HG03175 (cell line): ENCODE data around the gene ZNF532.

Experiments used
- ATAC-seq: cut with Tn5 transposase; IDR thresholded peaks from one replicate; pipeline ENCODE4 v1.9.1; 2021; ENCODE audit warnings: mild to moderate bottlenecking, moderate library complexity; ENCODE audit not compliant: unreplicated experiment

ZNF532 gene

DNA sequence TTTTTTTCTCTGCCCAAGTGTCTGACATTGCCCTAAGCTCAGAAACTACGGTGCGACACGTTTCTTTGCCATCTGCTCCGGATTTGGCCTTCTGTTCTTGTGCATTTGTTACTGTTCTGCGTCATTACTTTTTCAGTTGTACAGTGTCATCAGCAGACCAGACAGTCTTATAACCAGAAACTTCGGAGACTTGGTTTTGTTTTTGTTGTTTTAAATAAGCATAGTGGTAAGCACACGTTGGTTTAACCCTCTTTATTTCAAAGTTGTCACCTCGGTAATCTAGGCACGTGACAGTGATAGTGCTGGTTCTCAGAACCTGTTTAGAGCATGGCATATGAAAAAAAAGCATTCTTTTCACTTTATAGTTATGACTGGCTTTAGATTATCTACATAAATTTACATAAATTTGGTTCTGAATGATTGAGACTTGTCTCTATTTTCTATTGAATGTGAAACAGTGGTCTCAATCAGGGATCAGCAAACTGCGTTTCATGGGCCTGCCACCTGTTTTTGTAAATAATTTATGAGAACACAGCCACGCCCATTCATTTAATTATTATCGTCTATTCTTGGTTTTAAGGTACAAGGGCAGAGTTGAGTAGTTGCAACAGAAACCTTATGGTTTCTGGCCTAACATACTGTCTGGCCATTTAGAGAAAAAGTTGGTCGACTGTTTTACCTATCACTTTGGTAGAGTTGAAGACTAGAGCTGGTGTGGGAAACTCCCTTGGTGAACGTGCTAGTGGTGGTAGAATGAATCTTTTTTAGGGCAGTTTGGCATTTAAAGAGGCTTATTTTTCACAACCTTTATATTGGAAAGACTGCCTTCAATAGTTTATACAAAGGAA is 106.5 kb downstream of the ZNF532 start:
- ATAC-seq, result peak; percentile 79

DNA sequence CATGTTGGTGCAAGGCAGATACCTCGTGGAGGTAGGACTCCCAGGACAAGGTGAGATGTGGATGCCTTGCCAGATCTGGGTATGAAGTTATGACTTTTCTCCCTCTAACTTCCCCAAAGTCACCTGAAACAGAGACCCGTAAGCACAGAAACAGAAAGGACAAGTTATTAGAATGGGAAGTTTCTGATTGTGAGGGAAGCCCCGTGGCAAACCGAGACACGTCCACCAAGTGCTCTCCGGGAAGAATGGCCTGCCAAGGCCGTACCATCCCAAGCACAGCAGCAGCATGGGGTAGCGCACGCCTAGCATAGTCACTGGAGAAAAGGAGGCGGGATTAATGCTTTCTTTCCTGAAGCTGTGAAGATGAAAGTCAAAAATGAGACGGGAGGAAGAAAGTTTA is 110.6 kb downstream of the ZNF532 start:
- ATAC-seq, result no peak

- ATAC-seq, result no peak
Measured at GRCh38 chr18:58975781-58976180, 111.1 kb downstream of the ZNF532 start.

- ATAC-seq, result no peak
Measured at GRCh38 chr18:58977223-58977622, 112.5 kb downstream of the ZNF532 start.

- ATAC-seq, result no peak
Measured at GRCh38 chr18:58977801-58978200, 113.1 kb downstream of the ZNF532 start.

GRCh38 chr18:58978916-58979315 is 114.2 kb downstream of the ZNF532 start:
- no peak for ATAC-seq

- no peak for ATAC-seq
Measured at GRCh38 chr18:58979615-58980014, 114.9 kb downstream of the ZNF532 start.

GRCh38 chr18:58980991-58981390 is 116.3 kb downstream of the ZNF532 start:
- ATAC-seq, result no peak

GRCh38 chr18:58983260-58984155 is 118.8 kb downstream of the ZNF532 start:
- ATAC-seq, result no peak

GRCh38 chr18:58988600-58988999 is 123.9 kb downstream of the ZNF532 start:
- no peak for ATAC-seq

GRCh38 chr18:58989184-58989759 is 124.6 kb downstream of the ZNF532 start:
- ATAC-seq, result no peak

DNA sequence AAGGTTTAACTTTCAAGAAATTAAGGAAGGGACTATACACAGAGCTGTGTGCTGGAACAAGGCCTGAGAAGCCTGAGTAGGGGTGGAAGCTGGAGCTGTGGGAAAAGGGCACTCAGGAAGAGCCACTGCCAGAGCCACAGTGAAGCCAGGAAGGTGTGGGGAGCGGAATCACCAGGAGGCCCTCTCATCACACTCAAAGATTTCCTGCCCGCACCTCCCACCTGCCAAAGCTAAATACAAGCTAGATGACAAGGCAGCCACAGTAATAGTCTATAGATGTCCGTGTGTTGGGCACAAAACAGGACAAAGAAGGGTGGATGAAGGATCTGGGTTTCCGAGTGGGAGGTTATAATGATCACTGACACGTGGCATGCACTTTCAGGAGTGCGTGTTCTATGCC is 126.0 kb downstream of the ZNF532 start:
- no peak for ATAC-seq

DNA sequence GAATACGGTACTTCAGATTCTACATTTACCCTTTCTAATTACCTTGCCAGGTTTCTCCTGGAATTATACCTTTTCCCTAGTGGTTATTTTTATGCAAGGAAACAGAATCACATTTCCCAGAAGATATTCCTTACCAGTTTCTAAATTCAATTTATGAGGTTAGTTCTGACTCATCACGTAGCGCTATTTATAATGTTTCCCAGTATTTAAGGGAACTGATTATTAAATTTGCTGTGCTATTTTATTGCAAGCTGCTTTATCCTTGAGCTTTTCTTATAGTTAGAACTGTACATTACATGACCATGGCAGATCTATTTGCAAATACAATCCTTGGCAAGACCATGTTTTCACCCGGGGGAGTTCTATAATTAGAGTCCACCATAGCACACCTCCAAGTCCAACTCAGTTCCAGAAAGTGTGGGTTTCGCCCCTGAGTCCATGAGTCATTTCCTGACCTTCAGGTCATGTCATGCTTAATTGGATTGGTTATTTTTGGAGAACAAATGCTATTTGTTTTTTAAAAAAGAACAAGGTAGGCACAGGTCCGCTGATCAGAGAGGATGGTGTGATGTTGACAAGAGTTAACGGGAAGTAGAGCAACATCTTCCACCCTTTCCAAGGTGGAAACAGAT is 126.6 kb downstream of the ZNF532 start:
- peak; percentile 86 for ATAC-seq

DNA sequence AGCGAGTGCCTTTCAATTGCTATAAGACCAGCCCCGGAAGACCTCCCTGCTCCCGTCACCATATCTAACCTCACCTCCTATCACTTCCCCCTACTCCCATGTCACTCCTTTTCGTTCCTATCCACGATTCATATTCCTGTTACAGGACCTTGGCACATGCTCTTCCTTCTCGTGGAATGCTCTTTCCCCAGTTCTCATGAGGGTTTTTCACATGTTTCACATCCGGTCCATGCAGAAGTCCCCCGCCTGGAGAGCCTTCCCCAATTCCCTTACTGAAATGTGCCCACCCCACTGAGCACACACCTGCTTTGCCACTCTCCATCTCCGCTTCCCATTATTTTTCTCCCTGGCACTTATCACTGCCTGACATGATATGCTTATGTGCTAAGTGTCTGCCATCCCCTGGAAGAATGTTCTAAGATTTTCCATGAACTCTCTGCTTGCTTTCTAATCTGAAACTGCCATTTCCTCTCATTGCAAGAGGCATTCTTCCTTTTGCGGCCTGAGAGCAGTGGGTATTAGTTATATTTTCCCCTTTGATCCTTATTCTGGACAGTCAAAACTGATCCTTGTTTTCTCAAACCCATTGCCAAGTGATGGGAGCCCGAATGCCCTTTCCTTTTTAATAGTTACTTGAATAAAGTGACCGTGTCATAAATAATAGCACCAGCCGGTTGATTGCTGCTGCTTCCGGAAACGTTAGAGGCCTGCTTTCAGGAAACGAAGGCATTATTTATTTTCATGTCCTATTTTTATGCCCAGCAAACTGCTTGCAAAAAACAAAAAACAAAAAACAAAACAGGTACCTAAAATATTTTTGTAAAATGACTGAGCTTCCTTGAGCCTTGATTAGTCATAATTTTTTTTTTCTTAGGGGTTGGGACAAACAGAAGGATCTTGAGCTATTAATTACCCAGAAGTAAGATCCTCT is 127.9 kb downstream of the ZNF532 start:
- ATAC-seq, result no peak

GRCh38 chr18:58993260-58993659 is 128.6 kb downstream of the ZNF532 start:
- no peak for ATAC-seq

DNA sequence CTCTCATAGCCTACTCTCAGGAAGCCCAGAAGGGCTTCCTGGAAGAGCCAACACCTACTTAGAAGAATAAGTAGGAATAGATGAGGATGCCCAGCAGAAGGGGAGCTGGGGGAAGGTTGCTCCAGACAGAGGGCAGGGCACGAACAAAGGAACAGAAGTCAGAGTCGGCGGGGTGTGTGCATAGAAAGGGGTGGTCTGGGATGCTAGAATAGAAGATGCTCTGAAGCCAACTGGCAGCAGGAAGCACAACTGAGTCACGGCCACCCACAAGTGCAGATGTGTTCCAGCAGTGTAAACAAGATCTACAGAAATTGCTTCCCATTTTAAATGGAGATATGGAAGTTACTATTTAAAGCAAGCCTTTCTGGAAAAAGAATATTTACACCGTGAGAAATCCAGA is 131.0 kb downstream of the ZNF532 start:
- ATAC-seq, result no peak

GRCh38 chr18:58996131-58996641 is 131.5 kb downstream of the ZNF532 start:
- ATAC-seq, result no peak

- no peak for ATAC-seq
Measured at GRCh38 chr18:58996696-58997095, 132.0 kb downstream of the ZNF532 start.

GRCh38 chr18:58997811-58998337 is 133.2 kb downstream of the ZNF532 start:
- no peak for ATAC-seq
